NCI-H748 (cell line): ENCODE results near the gene SYS1.

Source experiments
- DNase-seq: peaks from one replicate; lab custom pipeline; 2025; ENCODE audit not compliant: unreplicated experiment; lab: John Stamatoyannopoulos, UW

SYS1 gene

DNA sequence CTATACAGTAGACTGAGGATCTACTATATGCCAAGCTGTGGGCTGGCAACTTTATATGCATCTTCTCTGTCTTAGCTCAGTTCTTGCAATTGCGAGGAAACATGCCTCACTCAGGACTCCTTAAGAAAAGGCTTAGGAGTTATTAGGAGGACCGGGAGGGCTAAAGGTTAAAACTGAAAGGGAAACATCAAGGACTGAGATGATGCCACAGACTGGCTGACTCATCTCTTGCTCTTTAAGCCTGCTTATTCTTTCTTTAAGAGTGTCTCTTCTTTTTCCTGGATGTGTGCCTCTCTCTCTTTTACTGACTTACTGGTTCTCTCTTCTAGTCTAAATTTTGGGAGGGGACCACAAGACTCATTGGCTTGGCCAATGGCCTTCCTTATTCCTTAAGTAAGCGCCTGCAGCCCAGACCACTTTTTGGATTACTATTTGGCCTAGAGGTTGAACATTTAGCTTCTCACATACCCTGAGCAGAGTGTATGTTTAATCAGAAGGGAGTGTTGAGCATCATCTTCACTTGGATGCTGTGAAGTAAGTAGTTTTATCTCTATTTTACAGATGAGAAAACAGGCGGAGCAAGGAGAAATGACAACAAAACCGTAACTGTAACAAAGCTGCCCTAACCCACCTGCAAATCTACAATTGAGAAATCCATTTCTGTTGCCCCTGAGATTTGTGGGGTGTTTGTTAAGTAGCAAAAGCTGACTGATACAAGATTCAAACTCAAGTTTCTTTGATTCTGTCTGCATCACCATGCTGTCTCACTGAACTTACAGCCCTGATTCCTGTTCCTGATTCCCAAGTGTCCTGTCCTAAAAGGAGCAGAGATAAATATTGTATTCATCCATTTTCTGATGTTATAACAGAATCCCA, 7.5 kb upstream of the SYS1 start:
- no peak for DNase-seq

- DNase-seq: no peak
Observed at GRCh38 chr20:45358282-45359068, 4.5 kb upstream of the SYS1 start.

- no peak for DNase-seq
Observed at GRCh38 chr20:45359069-45359405, 3.9 kb upstream of the SYS1 start.

DNA sequence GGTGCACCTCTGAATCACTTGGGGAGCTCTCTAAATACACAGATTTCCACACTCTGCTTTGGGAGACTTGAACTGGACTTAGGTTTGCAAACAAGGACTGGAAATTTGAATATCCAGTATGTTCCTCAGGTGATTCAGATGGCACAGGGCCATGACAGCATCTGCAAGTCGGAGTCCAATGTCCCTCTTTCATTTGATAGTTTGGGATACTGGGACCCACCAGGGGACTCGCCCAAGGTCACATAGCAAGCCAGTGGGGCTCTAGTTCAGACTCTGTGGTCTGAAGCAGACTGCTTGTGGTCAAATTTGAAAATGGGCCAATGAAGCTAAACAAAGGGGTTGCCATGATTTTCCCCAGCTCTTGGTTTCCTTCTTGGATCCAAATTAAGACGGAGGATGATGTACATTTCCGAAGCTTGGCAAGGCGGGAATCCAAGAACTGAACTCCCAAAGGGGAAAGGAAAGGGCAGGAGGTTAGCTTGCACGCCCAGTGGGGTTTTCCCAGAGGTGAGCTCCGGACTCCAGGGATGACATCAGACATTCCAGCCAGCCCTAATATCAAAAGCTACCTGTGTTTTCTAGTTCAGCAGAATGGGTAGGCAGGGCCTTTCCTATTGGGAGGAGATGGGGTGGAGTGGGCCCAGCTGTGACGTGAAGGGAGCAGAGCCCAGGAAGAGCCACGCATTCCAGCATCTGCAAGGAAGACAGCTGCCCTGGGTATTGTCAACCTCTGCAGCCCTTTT, 3.4 kb upstream of the SYS1 start:
- no peak for DNase-seq

DNA sequence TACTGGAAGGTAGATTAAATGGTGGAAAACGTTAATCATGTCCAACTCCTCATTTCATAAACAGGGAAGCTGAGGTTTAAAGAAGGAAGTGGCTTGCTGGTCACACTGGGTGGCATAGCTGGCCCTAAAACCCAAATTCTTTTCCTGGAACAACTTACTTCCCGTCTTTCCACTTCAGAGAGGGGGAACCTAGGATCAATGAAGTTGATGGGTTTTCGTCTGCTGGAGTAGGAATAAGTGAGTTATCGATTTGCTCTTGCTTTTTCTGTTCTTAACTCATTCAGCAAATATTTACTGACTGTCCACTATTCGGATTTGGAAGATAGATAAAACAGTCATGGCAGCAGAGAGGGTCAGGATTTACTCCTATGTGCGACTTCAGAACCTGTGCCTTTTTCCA, 1.2 kb upstream of the SYS1 start:
- DNase-seq: no peak

DNA sequence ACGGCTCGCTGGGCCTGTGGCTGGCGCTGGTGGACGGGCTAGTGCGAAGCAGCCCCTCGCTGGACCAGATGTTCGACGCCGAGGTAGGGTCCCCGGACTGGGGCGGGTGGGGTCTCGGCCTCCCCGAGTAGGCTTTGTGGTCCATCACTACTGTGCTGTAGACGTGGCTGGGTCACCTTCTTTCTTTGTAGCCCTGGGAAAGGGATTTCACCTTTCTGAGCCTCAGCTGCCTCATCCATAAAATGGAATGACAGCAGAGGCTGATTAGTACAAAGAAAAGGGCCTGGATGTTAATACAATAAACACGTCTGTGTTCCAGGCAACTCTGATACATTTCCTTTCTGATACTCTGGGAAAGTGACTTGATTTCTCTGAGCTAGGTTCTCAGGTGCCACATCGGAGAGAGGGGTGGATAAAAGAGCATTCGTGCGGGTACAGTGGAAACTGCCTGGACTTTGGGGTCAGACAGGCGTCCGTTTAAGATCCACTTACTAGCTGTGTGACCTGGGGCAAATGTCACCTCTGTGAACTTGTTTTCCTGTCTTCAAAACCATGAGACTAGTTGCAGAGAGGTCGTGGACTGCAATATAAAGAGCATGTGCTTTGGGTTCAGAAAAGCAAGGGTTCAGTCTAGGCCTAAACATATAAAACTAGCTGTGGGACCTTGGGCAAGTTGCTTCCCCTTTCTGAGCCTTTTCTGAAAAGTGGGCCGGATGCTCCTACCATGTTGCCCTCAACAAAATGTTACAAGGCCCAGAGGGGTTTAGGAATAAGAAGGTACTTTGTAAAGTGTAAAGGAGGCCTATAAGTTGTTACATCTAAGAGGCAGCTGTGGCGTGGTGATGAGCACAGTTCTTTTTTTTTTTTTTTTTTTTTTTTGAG, 896 bp downstream of the SYS1 start:
- DNase-seq: no peak

DNA sequence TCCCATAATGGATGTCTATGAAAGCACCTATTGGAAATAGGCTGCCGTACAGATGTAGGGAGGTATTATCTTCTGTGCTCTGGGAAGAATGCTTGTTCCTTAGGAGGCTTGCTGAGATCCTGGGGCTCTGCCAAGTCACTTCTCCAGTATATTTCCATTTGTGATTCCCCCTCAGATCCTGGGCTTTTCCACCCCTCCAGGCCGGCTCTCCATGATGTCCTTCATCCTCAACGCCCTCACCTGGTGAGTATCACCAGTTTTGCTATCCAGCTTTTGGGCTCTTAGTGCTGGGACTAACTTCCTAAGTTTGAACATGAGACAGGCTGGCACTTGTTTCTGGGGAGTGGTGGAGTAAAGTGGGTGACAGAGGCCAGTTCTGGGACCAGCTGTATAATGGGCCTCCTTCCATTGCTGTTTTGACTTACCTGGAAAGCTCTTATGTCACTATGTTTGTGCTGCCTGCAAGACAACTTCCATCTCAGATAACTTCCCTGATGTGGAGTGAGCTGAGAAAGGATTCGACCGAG, 2.6 kb downstream of the SYS1 start:
- DNase-seq: peak; percentile 6

- no peak for DNase-seq
Observed at GRCh38 chr20:45366192-45366591, 3.2 kb downstream of the SYS1 start.

DNA sequence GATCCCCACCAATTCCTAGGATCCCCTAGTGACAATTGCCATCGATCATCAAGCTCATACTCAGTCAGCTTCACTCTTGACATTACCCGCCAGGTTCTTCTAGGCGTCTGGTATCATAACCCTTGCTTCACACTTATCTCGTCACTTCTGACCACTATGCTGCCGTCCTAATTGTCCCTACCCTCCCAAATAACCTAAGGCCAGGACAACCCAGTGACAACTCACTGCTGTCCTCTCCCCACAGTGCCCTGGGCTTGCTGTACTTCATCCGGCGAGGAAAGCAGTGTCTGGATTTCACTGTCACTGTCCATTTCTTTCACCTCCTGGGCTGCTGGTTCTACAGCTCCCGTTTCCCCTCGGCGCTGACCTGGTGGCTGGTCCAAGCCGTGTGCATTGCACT, 3.7 kb downstream of the SYS1 start:
- no peak for DNase-seq

- no peak for DNase-seq
Observed at GRCh38 chr20:45367126-45367525, 4.2 kb downstream of the SYS1 start.

DNA sequence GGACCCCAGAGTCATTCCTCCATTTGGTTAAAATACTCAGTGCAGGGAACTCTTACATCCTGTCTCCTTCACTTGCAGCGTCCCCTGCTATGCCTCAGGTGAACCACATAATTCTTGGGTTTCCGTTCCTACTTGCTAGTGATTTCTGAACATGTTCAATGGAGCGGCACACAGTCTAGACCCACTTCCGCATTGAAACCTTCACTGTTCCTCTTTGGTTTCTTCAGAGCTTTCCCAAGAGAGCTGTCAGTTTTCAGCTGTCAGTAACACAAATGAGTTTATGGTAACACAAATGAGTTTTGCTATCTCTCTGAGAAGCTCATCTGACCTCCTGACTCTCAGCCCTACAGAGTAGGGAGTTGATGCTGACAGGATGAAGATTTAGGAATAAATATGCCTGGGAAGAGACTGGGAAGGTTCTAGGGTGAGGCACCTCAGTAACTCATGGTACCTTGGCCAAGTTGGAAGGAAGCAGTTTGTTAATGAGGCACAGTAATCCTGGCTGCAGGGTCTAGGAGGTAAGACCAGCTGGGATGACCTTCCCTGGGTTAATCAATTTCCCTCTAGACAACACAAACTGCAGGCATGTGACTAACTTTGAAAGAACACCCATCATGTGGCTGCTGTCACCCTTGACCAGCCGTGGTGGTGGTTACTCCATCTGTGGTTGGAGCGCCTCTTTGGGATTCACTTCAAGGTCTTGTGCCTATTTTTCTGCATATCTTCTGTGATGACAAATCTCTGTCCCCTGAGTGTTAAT, 5.4 kb downstream of the SYS1 start:
- no peak for DNase-seq

- DNase-seq: no peak
Observed at GRCh38 chr20:45370571-45371160, 7.7 kb downstream of the SYS1 start.

DNA sequence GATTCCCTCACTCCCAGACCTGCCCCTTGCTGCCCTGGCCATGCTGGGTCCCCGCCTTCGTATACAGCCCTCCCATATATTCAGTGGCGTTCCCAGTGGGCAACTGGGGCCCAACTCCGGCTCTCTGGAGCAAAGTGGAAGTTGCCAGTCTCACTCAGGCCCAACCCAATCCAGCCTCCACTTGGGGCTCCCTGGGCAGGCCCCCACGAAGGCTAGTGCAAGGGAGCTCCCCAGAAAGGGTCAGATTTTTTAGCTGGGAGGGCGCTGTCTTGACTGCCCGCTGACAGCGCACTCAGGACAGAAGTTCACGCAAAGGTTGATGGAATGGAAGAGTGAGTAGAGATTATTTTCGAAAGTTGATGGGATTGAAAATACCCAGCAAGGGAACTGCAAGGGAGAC, 9.3 kb downstream of the SYS1 start:
- no peak for DNase-seq

GRCh38 chr20:45372646-45373352, 9.8 kb downstream of the SYS1 start:
- no peak for DNase-seq

- DNase-seq: peak; percentile 77
Observed at GRCh38 chr20:45373353-45374100, 10.6 kb downstream of the SYS1 start.

- no peak for DNase-seq
Observed at GRCh38 chr20:45374101-45374467, 11.1 kb downstream of the SYS1 start.

- no peak for DNase-seq
Observed at GRCh38 chr20:45374966-45375365, 12.0 kb downstream of the SYS1 start.

DNA sequence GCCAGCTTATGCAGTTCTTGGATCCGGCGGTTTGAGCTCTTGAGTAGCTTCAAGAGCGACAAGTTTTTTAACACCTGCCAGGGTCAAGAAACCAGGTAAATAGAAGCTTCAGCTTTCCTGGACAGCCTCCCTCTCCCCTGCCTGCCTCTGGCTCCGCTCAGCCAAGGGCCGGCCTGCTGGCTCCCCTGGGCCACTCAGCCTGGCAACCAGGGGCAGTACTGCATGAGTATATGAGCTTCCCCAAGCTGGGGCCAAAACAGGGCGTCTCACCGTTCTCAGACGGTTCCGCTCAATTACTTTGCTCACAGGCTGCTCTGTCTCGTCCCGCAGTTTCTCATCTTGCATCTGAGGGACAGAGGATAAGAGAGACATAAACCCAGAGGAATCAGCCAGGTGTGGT, 14.3 kb downstream of the SYS1 start:
- no peak for DNase-seq
